Measurements from ENCODE around the gene MAN1C1.

MAN1C1 gene

GRCh38 chr1:25782608-25783201, 166.1 kb downstream of the MAN1C1 start:
- no peak for DNase-seq (ENCODE audit: low read depth in 2 of 2)

- DNase-seq (ENCODE audit: low read depth in 2 of 2) = no peak
Observed at GRCh38 chr1:25784575-25785051, 168.0 kb downstream of the MAN1C1 start.

GRCh38 chr1:25785333-25786067, 168.9 kb downstream of the MAN1C1 start:
- DNase-seq (ENCODE audit: low read depth in 2 of 2) = no peak

GRCh38 chr1:25786887-25787759, 170.5 kb downstream of the MAN1C1 start:
- DNase-seq (ENCODE audit: low read depth in 2 of 2) = no peak

- DNase-seq (ENCODE audit: low read depth in 2 of 2) = no peak
Observed at GRCh38 chr1:25787760-25788166, 171.2 kb downstream of the MAN1C1 start.

- no peak for DNase-seq (ENCODE audit: low read depth in 2 of 2)
Observed at GRCh38 chr1:25790472-25790871, 173.9 kb downstream of the MAN1C1 start.

- no peak for DNase-seq (ENCODE audit: low read depth in 2 of 2)
Observed at GRCh38 chr1:25792115-25792514, 175.5 kb downstream of the MAN1C1 start.

GRCh38 chr1:25793585-25794170, 177.1 kb downstream of the MAN1C1 start:
- no peak for DNase-seq (ENCODE audit: low read depth in 2 of 2)

- DNase-seq (ENCODE audit: low read depth in 2 of 2) = no peak
Observed at GRCh38 chr1:25794325-25794724, 177.7 kb downstream of the MAN1C1 start.

GRCh38 chr1:25795211-25795610, 178.6 kb downstream of the MAN1C1 start:
- DNase-seq (ENCODE audit: low read depth in 2 of 2) = no peak

GRCh38 chr1:25795946-25796810, 179.6 kb downstream of the MAN1C1 start:
- peak in 1 of 2 donors; percentile 9 for DNase-seq (ENCODE audit: low read depth in 2 of 2)

- peak; percentile 81 to 86 for DNase-seq (ENCODE audit: low read depth in 2 of 2)
Observed at GRCh38 chr1:25796811-25797458, 180.3 kb downstream of the MAN1C1 start.

GRCh38 chr1:25797939-25798338, 181.3 kb downstream of the MAN1C1 start:
- peak in 1 of 2 donors; percentile 28 for DNase-seq (ENCODE audit: low read depth in 2 of 2)

- no peak for DNase-seq (ENCODE audit: low read depth in 2 of 2)
Observed at GRCh38 chr1:25798666-25799351, 182.2 kb downstream of the MAN1C1 start.

- DNase-seq (ENCODE audit: low read depth in 2 of 2) = no peak
Observed at GRCh38 chr1:25799352-25799934, 182.9 kb downstream of the MAN1C1 start.

GRCh38 chr1:25799935-25800702, 183.5 kb downstream of the MAN1C1 start, which contains the start of gene SELENON:
Gene SELENON, plus strand, starts transcription at chr1:25800193. Its CDS starts 38 bp downstream, at chr1:25800231.
- peak in 1 of 2 donors; percentile 43 for DNase-seq (ENCODE audit: low read depth in 2 of 2)

- no peak for DNase-seq (ENCODE audit: low read depth in 2 of 2)
Observed at GRCh38 chr1:25800703-25801377, 184.2 kb downstream of the MAN1C1 start.

GRCh38 chr1:25802915-25803314, 186.3 kb downstream of the MAN1C1 start:
- no peak for DNase-seq (ENCODE audit: low read depth in 2 of 2)

All from stimulated activated CD4-positive, alpha-beta T cell treated with anti-CD3 and anti-CD28 coated beads, Interleukin-1b, Interleukin-23, amount 100 ng/mL, for 4 hours (primary cell).